Activated CD4-positive, alpha-beta memory T cell treated with anti-CD3 and anti-CD28 coated beads for 36 hours (primary cell): ENCODE data around the gene NAMPT. TPM values are rescaled to one million over a fixed set of nuclear protein-coding genes. Genes with fewer than 3 reads are reported as not detected.
"Not testable (repeated sequence)": the region's sequence is repeated elsewhere in the genome, so short reads cannot be mapped to it uniquely, and the experiment has no call there.

ENCODE experiments used
- CTCF ChIA-PET: fragments of 350-600 bp; sonication (Branson Sonifier 250); formaldehyde crosslinking; loops from one replicate; lab custom pipeline; 2021; ENCODE audit warnings: antibody characterized with exemption, inconsistent platforms; lab: Charles Lee
- POLR2A ChIA-PET: fragments of 350-600 bp; sonication (Branson Sonifier 250); formaldehyde crosslinking; loops from one replicate; lab custom pipeline; 2021; ENCODE audit warnings: antibody characterized with exemption; lab: Charles Lee
- DNase-seq: peaks from one replicate; pipeline ENCODE4 v3.0.0-alpha.2; 2020
- H3K27ac Mint-ChIP-seq: one replicate; pipeline ENCODE4 v1.8.0; 2021; ENCODE audit warnings: mixed read lengths
- H3K27me3 Mint-ChIP-seq: one replicate; pipeline ENCODE4 v1.8.0; 2021; ENCODE audit warnings: mixed read lengths
- H3K36me3 Mint-ChIP-seq: one replicate; pipeline ENCODE4 v1.8.0; 2021; ENCODE audit warnings: mixed read lengths
- H3K4me1 Mint-ChIP-seq: one replicate; pipeline ENCODE4 v1.8.0; 2021; ENCODE audit warnings: low read depth, mixed read lengths
- H3K4me3 Mint-ChIP-seq: one replicate; pipeline ENCODE4 v1.8.0; 2021; ENCODE audit warnings: mild to moderate bottlenecking, mixed read lengths
- H3K9me3 Mint-ChIP-seq: one replicate; pipeline ENCODE4 v1.8.0; 2021; ENCODE audit warnings: mixed read lengths
- intact Hi-C: fragments of 100-400 bp; cut with micrococcal nuclease; formaldehyde crosslinking; loops from one replicate; pipeline ENCODE4 v1.15.1; 2023
- total RNA-seq, 2 experiments: library from RNA; stranded (reverse); gene quantifications; one replicate each; pipeline ENCODE4 v1.2.3, GENCODE V29; 2021

Gene NAMPT
- total RNA-seq, 2 experiments from 2014 or later, result 543 to 552 TPM

DNA sequence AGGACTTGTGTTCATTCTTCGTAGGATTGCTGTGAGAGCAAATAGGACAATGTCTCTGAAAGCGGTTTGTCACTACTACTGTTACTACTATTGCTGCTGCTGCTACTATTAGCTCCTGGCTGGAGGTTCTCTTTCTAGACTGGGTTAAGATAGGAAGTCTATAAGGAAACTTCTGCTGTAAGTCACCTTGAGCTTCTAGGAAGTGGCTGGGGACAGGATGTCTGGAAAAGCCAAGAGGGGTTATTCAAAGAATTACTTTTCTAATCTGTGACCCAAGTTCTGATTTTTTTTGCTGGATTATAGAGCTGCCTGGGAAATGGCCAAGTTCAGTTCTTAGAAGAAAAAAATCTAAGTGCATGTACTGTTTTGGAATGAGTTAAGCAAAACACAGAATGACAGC is 62.2 kb downstream of the NAMPT start:
- no peak overlapping the region for H3K4me3 Mint-ChIP-seq
- POLR2A ChIA-PET, result no interaction called here
- no peaks in the 10 kb centered on the region for H3K9me3 Mint-ChIP-seq
- H3K27me3 Mint-ChIP-seq, result peaks cover 11% of the 10 kb centered on the region
- no peak for DNase-seq
- CTCF ChIA-PET, result interaction anchor here (0.6 to 1.7 kb wide), 2 partner anchors 46 to 142 kb away, joined by 3 to 5 read pairs; no protein-coding TSS in a partner anchor
- H3K36me3 Mint-ChIP-seq, result no peaks in the 10 kb centered on the region
- intact Hi-C loops, result no loop called here
- H3K27ac Mint-ChIP-seq, result no peak overlapping the region
- H3K4me1 Mint-ChIP-seq, result no peaks in the 10 kb centered on the region

- Mint-ChIP-seq H3K9me3 (no peaks in the 10 kb centered on the region), H3K36me3 (no peaks in the 10 kb centered on the region), H3K27ac (no peak overlapping the region), H3K4me1 (no peaks in the 10 kb centered on the region), H3K4me3 (no peak overlapping the region), H3K27me3 (peaks cover 10% of the 10 kb centered on the region)
- ChIA-PET POLR2A (no interaction called here), CTCF (interaction anchor here (1.8 kb wide), 1 partner anchor 53 kb away, joined by 5 read pairs; no protein-coding TSS in a partner anchor)
- intact Hi-C loops, result no loop called here
- DNase-seq, result no peak
These were observed 64.5 kb downstream of the NAMPT start for GRCh38 chr7:106220307-106220706.

GRCh38 chr7:106219170-106219569 is 65.6 kb downstream of the NAMPT start:
- DNase-seq, result no peak
- no peaks in the 10 kb centered on the region for H3K4me1 Mint-ChIP-seq
- H3K27ac Mint-ChIP-seq, result no peak overlapping the region
- ChIA-PET CTCF (interaction anchor here (1.8 kb wide), 1 partner anchor 52 kb away, joined by 5 read pairs; no protein-coding TSS in a partner anchor), POLR2A (no interaction called here)
- H3K4me3 Mint-ChIP-seq, result no peak overlapping the region
- H3K27me3 Mint-ChIP-seq, result peaks cover 5% of the 10 kb centered on the region
- no peaks in the 10 kb centered on the region for H3K9me3 Mint-ChIP-seq
- H3K36me3 Mint-ChIP-seq, result no peaks in the 10 kb centered on the region
- intact Hi-C loops, result no loop called here

GRCh38 chr7:106218546-106218945 is 66.2 kb downstream of the NAMPT start:
- no peaks in the 10 kb centered on the region for H3K4me1 Mint-ChIP-seq
- H3K27me3 Mint-ChIP-seq, result peaks cover 5% of the 10 kb centered on the region
- intact Hi-C loops, result no loop called here
- no peaks in the 10 kb centered on the region for H3K9me3 Mint-ChIP-seq
- CTCF ChIA-PET, result interaction anchor here (1.8 kb wide), 1 partner anchor 51 kb away, joined by 5 read pairs; no protein-coding TSS in a partner anchor
- DNase-seq, result no peak
- H3K27ac Mint-ChIP-seq, result no peak overlapping the region
- POLR2A ChIA-PET, result no interaction called here
- H3K36me3 Mint-ChIP-seq, result no peaks in the 10 kb centered on the region
- H3K4me3 Mint-ChIP-seq, result no peak overlapping the region

GRCh38 chr7:106216923-106217542 is 67.8 kb downstream of the NAMPT start:
- no peaks in the 10 kb centered on the region for H3K9me3 Mint-ChIP-seq
- intact Hi-C loops, result no loop called here
- H3K27me3 Mint-ChIP-seq, result peaks cover 4% of the 10 kb centered on the region
- no peak overlapping the region for H3K27ac Mint-ChIP-seq
- ChIA-PET CTCF (interaction anchor here (0.6 to 1.6 kb wide), 2 partner anchors 40 to 221 kb away, joined by 3 to 4 read pairs; no protein-coding TSS in a partner anchor), POLR2A (no interaction called here)
- H3K4me1 Mint-ChIP-seq, result no peaks in the 10 kb centered on the region
- DNase-seq, result no peak
- H3K4me3 Mint-ChIP-seq, result no peak overlapping the region
- H3K36me3 Mint-ChIP-seq, result no peaks in the 10 kb centered on the region

DNA sequence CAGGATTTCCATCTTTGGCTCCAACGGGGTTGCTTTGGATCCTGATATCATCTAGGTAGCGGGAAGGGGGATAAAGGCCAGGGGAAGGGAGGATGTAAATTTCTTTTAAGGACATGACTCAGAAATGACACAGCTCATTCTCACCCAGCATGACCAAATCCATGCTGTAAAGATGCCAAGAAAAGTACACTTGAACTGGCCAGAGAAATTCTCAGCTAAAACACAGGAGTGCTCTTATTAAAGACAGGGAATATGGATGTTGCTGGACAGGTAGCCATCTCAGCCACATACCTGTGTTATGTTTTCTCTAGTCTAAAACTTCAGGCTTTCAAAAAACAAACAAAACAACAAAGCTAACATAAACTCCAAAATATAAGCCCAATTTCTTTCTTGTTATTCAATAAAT is 68.3 kb downstream of the NAMPT start:
- H3K27me3 Mint-ChIP-seq, result peaks cover 3% of the 10 kb centered on the region
- POLR2A ChIA-PET, result no interaction called here
- intact Hi-C loops, result no loop called here
- H3K4me1 Mint-ChIP-seq, result no peaks in the 10 kb centered on the region
- H3K9me3 Mint-ChIP-seq, result no peaks in the 10 kb centered on the region
- no peaks in the 10 kb centered on the region for H3K36me3 Mint-ChIP-seq
- CTCF ChIA-PET, result interaction anchor here (1.6 kb wide), 1 partner anchor 39 kb away, joined by 4 read pairs; no protein-coding TSS in a partner anchor
- DNase-seq, result no peak
- no peak overlapping the region for H3K27ac Mint-ChIP-seq
- H3K4me3 Mint-ChIP-seq, result no peak overlapping the region

- DNase-seq, result no peak
- H3K4me3 Mint-ChIP-seq, result no peak overlapping the region
- H3K27ac Mint-ChIP-seq, result no peak overlapping the region
- H3K9me3 Mint-ChIP-seq, result no peaks in the 10 kb centered on the region
- no peaks in the 10 kb centered on the region for H3K36me3 Mint-ChIP-seq
- peaks cover 3% of the 10 kb centered on the region for H3K27me3 Mint-ChIP-seq
- ChIA-PET POLR2A (no interaction called here), CTCF (interaction anchor here (1.6 kb wide), 1 partner anchor 39 kb away, joined by 4 read pairs; no protein-coding TSS in a partner anchor)
- intact Hi-C loops, result no loop called here
- no peaks in the 10 kb centered on the region for H3K4me1 Mint-ChIP-seq
These were observed 68.8 kb downstream of the NAMPT start for GRCh38 chr7:106215868-106216516.

GRCh38 chr7:106208944-106209343 is 75.8 kb downstream of the NAMPT start:
- H3K4me1 Mint-ChIP-seq, H3K9me3 Mint-ChIP-seq, intact Hi-C loops, POLR2A ChIA-PET, DNase-seq, H3K4me3 Mint-ChIP-seq, H3K27ac Mint-ChIP-seq, CTCF ChIA-PET, H3K36me3 Mint-ChIP-seq: not testable (repeated sequence)
- peaks cover 21% of the 10 kb centered on the region for H3K27me3 Mint-ChIP-seq

DNA sequence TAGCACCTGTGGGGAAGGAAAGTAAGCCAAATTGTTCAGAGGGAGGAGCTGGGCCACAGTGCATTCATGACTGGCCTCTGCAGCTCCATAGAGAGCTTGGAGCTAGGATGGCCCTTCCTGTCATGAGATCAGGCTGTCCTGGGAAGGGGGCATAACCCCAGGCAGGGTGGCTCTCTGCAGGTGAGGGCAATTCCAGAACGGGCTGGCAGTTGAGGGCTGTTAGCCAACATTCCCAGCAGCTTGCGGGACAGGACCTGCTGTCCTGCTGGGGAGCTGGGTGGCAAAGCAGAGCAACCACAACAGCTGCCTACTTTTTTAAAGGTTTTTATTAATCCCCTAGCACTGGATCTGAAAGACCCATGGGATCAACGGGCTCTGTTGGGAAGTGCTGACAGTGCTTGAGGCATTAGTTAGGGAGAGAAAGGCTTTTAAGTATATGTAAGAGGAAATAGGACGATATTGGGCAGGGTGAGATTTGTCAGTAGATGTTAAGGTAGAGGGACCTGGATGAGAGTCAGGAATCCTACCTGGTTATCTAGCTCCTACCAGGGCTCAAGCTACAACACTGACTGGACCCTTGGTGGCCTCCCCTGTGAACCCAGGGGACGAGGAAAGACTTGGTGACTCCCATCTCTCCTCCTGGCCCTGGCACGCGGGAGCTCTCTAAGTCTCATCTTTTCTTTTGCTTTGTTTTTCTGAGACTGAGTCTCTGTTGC is 77.8 kb downstream of the NAMPT start:
- CTCF ChIA-PET, result interaction anchor here (1.1 kb wide), 1 partner anchor 31 kb away, joined by 4 read pairs; no protein-coding TSS in a partner anchor
- POLR2A ChIA-PET, result no interaction called here
- H3K27me3 Mint-ChIP-seq, result peaks cover 26% of the 10 kb centered on the region
- intact Hi-C loops, result no loop called here
- H3K9me3 Mint-ChIP-seq, result peaks cover 10% of the 10 kb centered on the region
- no peak overlapping the region for H3K27ac Mint-ChIP-seq
- peaks cover 8% of the 10 kb centered on the region for H3K36me3 Mint-ChIP-seq
- no peak for DNase-seq
- H3K4me1 Mint-ChIP-seq, result peaks cover 7% of the 10 kb centered on the region
- H3K4me3 Mint-ChIP-seq, result no peak overlapping the region

- peaks cover 10% of the 10 kb centered on the region for H3K9me3 Mint-ChIP-seq
- ChIA-PET POLR2A (no interaction called here), CTCF (interaction anchor here (2.2 kb wide), 1 partner anchor 52 kb away, joined by 5 read pairs; no protein-coding TSS in a partner anchor)
- intact Hi-C loops, result no loop called here
- no peak overlapping the region for H3K27ac Mint-ChIP-seq
- H3K4me3 Mint-ChIP-seq, result no peak overlapping the region
- peaks cover 8% of the 10 kb centered on the region for H3K36me3 Mint-ChIP-seq
- H3K27me3 Mint-ChIP-seq, result peaks cover 33% of the 10 kb centered on the region
- peaks cover 7% of the 10 kb centered on the region for H3K4me1 Mint-ChIP-seq
- no peak for DNase-seq
These were observed 79.1 kb downstream of the NAMPT start for GRCh38 chr7:106205621-106206222.

GRCh38 chr7:106203473-106203872 is 81.3 kb downstream of the NAMPT start:
- ChIA-PET CTCF (interaction anchor here (1.3 to 2.2 kb wide), 2 partner anchors 27 to 50 kb away, joined by 4 to 5 read pairs; no protein-coding TSS in a partner anchor), POLR2A (no interaction called here)
- peaks cover 7% of the 10 kb centered on the region for H3K4me1 Mint-ChIP-seq
- peaks cover 27% of the 10 kb centered on the region for H3K27me3 Mint-ChIP-seq
- no peak overlapping the region for H3K4me3 Mint-ChIP-seq
- DNase-seq, result no peak
- peaks cover 3% of the 10 kb centered on the region for H3K9me3 Mint-ChIP-seq
- intact Hi-C loops, result no loop called here
- H3K27ac Mint-ChIP-seq, result no peak overlapping the region
- H3K36me3 Mint-ChIP-seq, result peaks cover under 1% of the 10 kb centered on the region
